Psoas muscle (tissue), 8 donors: ENCODE data around the gene LRIG2. TPM values are rescaled to one million over a fixed set of nuclear protein-coding genes. Genes with fewer than 3 reads are reported as not detected.

Experiments
- ATAC-seq, 4 donors: fragments of 200-7000 bp; cut with Tn5 transposase; one replicate each; pipeline ENCODE4 v1.9.1; 2020; ENCODE audit warnings: moderate library complexity in 3 of 4, mild to moderate bottlenecking in 2 of 4
- DNase-seq, 2 donors: peaks; one replicate each; pipeline ENCODE4 v3.0.0-alpha.2; 2020
- H3K27ac ChIP-seq: fragments of 200-600 bp; one replicate; pipeline ENCODE4 v1.8.0; 2022
- H3K27me3 ChIP-seq, 3 donors: fragments of 200-600 bp in 1 of 3; one replicate each; pipeline versions ENCODE4 v1.6.1 to v1.8.0; 2013 to 2022; ENCODE audit warnings: low read length in 2 of 3, mild to moderate bottlenecking in 2 of 3, moderate library complexity in 1 of 3; ENCODE audit not compliant: insufficient read depth in 3 of 3
- H3K36me3 ChIP-seq, 2 donors: fragments of 200-600 bp in 1 of 2; one replicate each; pipeline versions ENCODE4 v1.6.1 to v1.8.0; 2013 to 2022; ENCODE audit warnings: low read depth in 1 of 2, mild to moderate bottlenecking in 1 of 2, moderate library complexity in 1 of 2; ENCODE audit not compliant: insufficient read depth in 1 of 2
- H3K4me1 ChIP-seq: fragments of 200-600 bp; one replicate; pipeline ENCODE4 v1.8.0; 2022
- H3K4me3 ChIP-seq: fragments of 200-600 bp; one replicate; pipeline ENCODE4 v1.8.0; 2022; ENCODE audit warnings: mild to moderate bottlenecking
- H3K9me3 ChIP-seq: fragments of 200-600 bp; one replicate; pipeline ENCODE4 v1.8.0; 2022
- WGBS, 3 donors: extraction: QIAGEN DNeasy Blood & Tissue Kit; methylation state at CpG; one replicate each; pipeline versions ENCODE4 v1.1.6 to v1.1.7; 2013; 5-methylcytosine and 5-hydroxymethylcytosine counted together
- intact Hi-C, 2 donors: fragments of 100-400 bp; cut with DNase I; formaldehyde crosslinking; loops; one replicate each; pipeline versions ENCODE4 v1.11.0 to v1.14.2; 2022
- polyA plus RNA-seq, 3 donors: library from polyadenylated mRNA; stranded (reverse); fragments of 200-250 nt; gene quantifications; one replicate each; pipeline ENCODE4 v1.2.3, GENCODE V29; 2013
- total RNA-seq, 4 donors: library from RNA; stranded (reverse); fragmentation: NEBNext Ultra II Directional in 2 of 4; extraction: Animal tissue kit (Norgen Biotek cat#: 25700) in 2 of 4; gene quantifications; one replicate each; pipeline versions ENCODE4 v1.2.1 to v1.2.4, GENCODE V29; 2021 to 2023
- TF ChIP-seq, protein P1 (sequence below): fragments of 200-600 bp; IDR thresholded peaks from one replicate; pipeline ENCODE4 v1.8.0; 2022; ENCODE audit warnings: antibody characterized with exemption
- donor health status: healthy with polysubstance abuse.
- donor health status: DM: no; HTN: no; CAD: no; lungs with moderate emphysema.
- donor health status: Bipolar disorder and iron deficiency.
- donor health status: healthy.
- donor health status: DM: yes; HTN: yes; CAD: no.
- donor health status: DM: no; HTN: no; CAD: no.
- donor health status: DM: no; HTN: no; CAD: no.
- donor health status: DM: yes; HTN: yes; CAD: no.

LRIG2 gene
- total and polyA plus RNA-seq, 7 donors: 2.2 to 6.0 (median 3.4) TPM

- Histone ChIP-seq H3K27me3 (no peaks in the 10 kb centered on the region), H3K27ac (no peak overlapping the region), H3K4me3 (no peak overlapping the region), H3K4me1 (no peaks in the 10 kb centered on the region), H3K36me3 (peaks cover 13 to 90% of the 10 kb centered on the region in 2 donors), H3K9me3 (no peaks in the 10 kb centered on the region)
- WGBS, 3 donors: 92 to 94% (median 93%) methylated on average over 3 of the region's 3 CpGs
- intact Hi-C loops: no loop called here
- no peak for DNase-seq
- TF ChIP-seq, protein P1, sequence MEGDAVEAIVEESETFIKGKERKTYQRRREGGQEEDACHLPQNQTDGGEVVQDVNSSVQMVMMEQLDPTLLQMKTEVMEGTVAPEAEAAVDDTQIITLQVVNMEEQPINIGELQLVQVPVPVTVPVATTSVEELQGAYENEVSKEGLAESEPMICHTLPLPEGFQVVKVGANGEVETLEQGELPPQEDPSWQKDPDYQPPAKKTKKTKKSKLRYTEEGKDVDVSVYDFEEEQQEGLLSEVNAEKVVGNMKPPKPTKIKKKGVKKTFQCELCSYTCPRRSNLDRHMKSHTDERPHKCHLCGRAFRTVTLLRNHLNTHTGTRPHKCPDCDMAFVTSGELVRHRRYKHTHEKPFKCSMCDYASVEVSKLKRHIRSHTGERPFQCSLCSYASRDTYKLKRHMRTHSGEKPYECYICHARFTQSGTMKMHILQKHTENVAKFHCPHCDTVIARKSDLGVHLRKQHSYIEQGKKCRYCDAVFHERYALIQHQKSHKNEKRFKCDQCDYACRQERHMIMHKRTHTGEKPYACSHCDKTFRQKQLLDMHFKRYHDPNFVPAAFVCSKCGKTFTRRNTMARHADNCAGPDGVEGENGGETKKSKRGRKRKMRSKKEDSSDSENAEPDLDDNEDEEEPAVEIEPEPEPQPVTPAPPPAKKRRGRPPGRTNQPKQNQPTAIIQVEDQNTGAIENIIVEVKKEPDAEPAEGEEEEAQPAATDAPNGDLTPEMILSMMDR: no peak
- no peak for ATAC-seq
Observed at GRCh38 chr1:113096493-113096892, 23.5 kb downstream of the LRIG2 start.

DNA sequence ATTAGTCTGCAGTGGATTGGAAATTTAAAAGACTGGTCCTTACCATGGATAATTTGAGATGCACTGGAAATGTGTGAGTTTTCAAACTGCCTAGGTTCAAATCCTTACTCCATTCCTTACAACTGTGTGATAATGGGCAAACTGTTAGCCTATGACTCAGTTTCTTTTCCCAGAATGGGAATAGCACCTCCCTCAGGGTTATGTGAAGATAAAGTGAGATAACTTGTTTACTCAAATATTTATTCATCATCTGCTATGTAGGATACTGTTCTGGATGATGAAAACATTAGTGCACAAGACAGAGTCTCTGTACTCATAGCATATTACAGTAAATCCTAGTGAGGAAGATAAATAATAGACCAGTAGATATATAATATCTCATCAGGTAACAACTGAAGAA, 28.6 kb downstream of the LRIG2 start:
- no peak overlapping the region for H3K4me3 ChIP-seq
- DNase-seq: no peak

GRCh38 chr1:113103048-113103447, 30.1 kb downstream of the LRIG2 start:
- Histone ChIP-seq H3K27me3 (no peaks in the 10 kb centered on the region), H3K36me3 (peaks cover 11 to 100% of the 10 kb centered on the region in 2 donors), H3K27ac (no peak overlapping the region), H3K9me3 (no peaks in the 10 kb centered on the region), H3K4me3 (no peak overlapping the region), H3K4me1 (no peaks in the 10 kb centered on the region)
- DNase-seq (no peak), ATAC-seq (no peak)
- WGBS, 3 donors: 86 to 94% (median 86%) methylated on average over 1 of the region's 1 CpG
- TF ChIP-seq, protein P1: no peak
- intact Hi-C loops: no loop called here

More for the DNA sequence above, 28.6 kb downstream of the LRIG2 start:
- H3K36me3 ChIP-seq: peaks cover 12 to 100% of the 10 kb centered on the region in 2 donors
- intact Hi-C loops: no loop called here
- no peaks in the 10 kb centered on the region for H3K9me3 ChIP-seq
- no peaks in the 10 kb centered on the region for H3K27me3 ChIP-seq
- H3K27ac ChIP-seq: no peak overlapping the region
- no peaks in the 10 kb centered on the region for H3K4me1 ChIP-seq
- ATAC-seq: no peak
- TF ChIP-seq, protein P1: no peak

GRCh38 chr1:113103977-113104376, 31.0 kb downstream of the LRIG2 start:
- H3K27me3 ChIP-seq: no peaks in the 10 kb centered on the region
- ATAC-seq (no peak), DNase-seq (no peak)
- TF ChIP-seq, protein P1: no peak
- H3K9me3 ChIP-seq: no peaks in the 10 kb centered on the region
- H3K36me3 ChIP-seq: peaks cover 9 to 100% of the 10 kb centered on the region in 2 donors
- intact Hi-C loops: no loop called here
- H3K4me1 ChIP-seq: no peaks in the 10 kb centered on the region
- H3K27ac ChIP-seq: no peak overlapping the region
- H3K4me3 ChIP-seq: no peak overlapping the region

DNA sequence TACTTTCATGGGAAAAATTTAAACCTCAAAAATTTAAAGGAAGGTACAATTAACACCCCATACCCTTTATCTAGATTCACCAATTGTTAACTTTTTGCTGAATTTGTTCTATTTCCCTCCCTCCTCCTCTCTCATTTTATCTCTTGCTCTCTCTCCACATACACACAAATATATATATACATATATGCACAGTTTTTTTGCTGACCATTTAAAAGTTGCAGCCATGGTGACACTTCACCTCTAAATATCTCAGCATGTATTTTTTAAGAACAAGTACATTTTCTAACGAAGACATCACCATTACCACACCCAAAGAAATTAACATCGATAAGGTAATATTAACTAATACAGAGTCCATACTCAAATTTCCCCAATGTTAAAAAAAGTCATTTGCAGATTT, 33.9 kb downstream of the LRIG2 start:
- intact Hi-C loops: no loop called here
- Histone ChIP-seq H3K27me3 (no peaks in the 10 kb centered on the region), H3K4me3 (no peak overlapping the region), H3K9me3 (no peaks in the 10 kb centered on the region), H3K27ac (no peak overlapping the region), H3K4me1 (no peaks in the 10 kb centered on the region), H3K36me3 (peaks cover 14 to 100% of the 10 kb centered on the region in 2 donors)
- TF ChIP-seq, protein P1: no peak
- no peak for ATAC-seq
- WGBS, 3 donors: 91 to 95% (median 95%) methylated on average over 2 of the region's 2 CpGs
- DNase-seq: no peak
